Measurements from ENCODE around the gene SNAP23.

Gene SNAP23

GRCh38 chr15:42465520-42466259 lies 29.7 kb upstream of the SNAP23 start:
- no peaks in the 10 kb centered on the region for H3K4me1 ChIP-seq (ENCODE audit: control insufficient read depth, low read depth, low read length)
- H3K56ac ChIP-seq (ENCODE audit: low read length), result no peak overlapping the region
- H4K8ac ChIP-seq (ENCODE audit: low read depth, low read length), result no peak overlapping the region
- H2BK5ac ChIP-seq (ENCODE audit: low read length), result no peak overlapping the region
- H3K27ac ChIP-seq (ENCODE audit: low read depth, low read length), result no peak overlapping the region
- H3K79me2 ChIP-seq (ENCODE audit: control insufficient read depth, insufficient read depth, low read length), result no peaks in the 10 kb centered on the region
- H3K18ac ChIP-seq (ENCODE audit: low read length), result no peak overlapping the region
- no peak overlapping the region for H3K4ac ChIP-seq (ENCODE audit: low read depth, low read length)
- no peak overlapping the region for H4K5ac ChIP-seq (ENCODE audit: low read length)
- H3K4me3 ChIP-seq (ENCODE audit: low read length), result no peak overlapping the region
- no peak overlapping the region for H2BK120ac ChIP-seq (ENCODE audit: low read depth, low read length)
- H2BK15ac ChIP-seq (replicated peaks; ENCODE audit: low read depth), result no peak overlapping the region
- no peaks in the 10 kb centered on the region for H3K79me1 ChIP-seq (ENCODE audit: low read length)
- H3K27me3 ChIP-seq (ENCODE audit: insufficient read depth, low read length, poor library complexity), result no peaks in the 10 kb centered on the region
- DNase-seq, result no peak
- H2AK5ac ChIP-seq (ENCODE audit: low read length), result no peak overlapping the region
- no peak overlapping the region for H3K4me2 ChIP-seq (ENCODE audit: low read length)
- no peaks in the 10 kb centered on the region for H3K36me3 ChIP-seq (ENCODE audit: control insufficient read depth, insufficient read depth, low read length)
- H3K9ac ChIP-seq (ENCODE audit: low read length), result no peak overlapping the region
- no CpG with 5 or more reads among the region's 8 CpGs for WGBS (ENCODE audit: extremely low coverage, insufficient coverage, low lambda C conversion rate)
- H3K23ac ChIP-seq (ENCODE audit: low read length), result no peak overlapping the region

DNA sequence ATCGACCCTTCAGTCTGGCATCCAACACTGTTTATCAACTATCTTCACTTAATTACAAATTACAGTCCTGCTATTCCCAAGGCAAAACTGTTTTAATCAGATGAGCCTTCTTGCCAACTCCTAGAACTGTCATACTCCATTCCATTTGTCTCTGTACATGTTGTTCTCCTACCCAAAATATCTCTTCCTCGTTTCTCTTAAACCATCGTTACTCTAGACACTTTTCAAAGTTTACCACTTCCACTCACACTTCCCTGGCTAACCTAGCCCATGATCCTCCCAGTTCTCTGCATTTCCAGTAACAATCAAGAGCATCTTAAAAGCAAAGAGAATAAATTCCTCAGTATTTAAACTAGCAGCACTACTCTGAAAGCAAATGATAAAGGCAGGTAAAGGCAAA lies 24.4 kb upstream of the SNAP23 start:
- Histone ChIP-seq H3K27ac (ENCODE audit: low read depth, low read length) (no peak overlapping the region), H3K4ac (ENCODE audit: low read depth, low read length) (no peak overlapping the region), H3K79me1 (ENCODE audit: low read length) (peaks cover 2% of the 10 kb centered on the region), H3K79me2 (ENCODE audit: control insufficient read depth, insufficient read depth, low read length) (no peaks in the 10 kb centered on the region), H2AK5ac (ENCODE audit: low read length) (no peak overlapping the region), H3K23ac (ENCODE audit: low read length) (no peak overlapping the region), H3K27me3 (ENCODE audit: insufficient read depth, low read length, poor library complexity) (no peaks in the 10 kb centered on the region), H2BK120ac (ENCODE audit: low read depth, low read length) (no peak overlapping the region), H3K18ac (ENCODE audit: low read length) (no peak overlapping the region), H4K5ac (ENCODE audit: low read length) (no peak overlapping the region), H3K56ac (ENCODE audit: low read length) (no peak overlapping the region), H4K8ac (ENCODE audit: low read depth, low read length) (no peak overlapping the region), H2BK5ac (ENCODE audit: low read length) (no peak overlapping the region), H3K4me3 (ENCODE audit: low read length) (no peak overlapping the region), H2BK15ac (replicated peaks; ENCODE audit: low read depth) (no peak overlapping the region), H3K9ac (ENCODE audit: low read length) (no peak overlapping the region), H3K4me2 (ENCODE audit: low read length) (no peak overlapping the region), H3K4me1 (ENCODE audit: control insufficient read depth, low read depth, low read length) (no peaks in the 10 kb centered on the region), H3K36me3 (ENCODE audit: control insufficient read depth, insufficient read depth, low read length) (no peaks in the 10 kb centered on the region)
- 97% methylated on average over 2 of the region's 3 CpGs for WGBS (ENCODE audit: extremely low coverage, insufficient coverage, low lambda C conversion rate)
- no peak for DNase-seq

DNA sequence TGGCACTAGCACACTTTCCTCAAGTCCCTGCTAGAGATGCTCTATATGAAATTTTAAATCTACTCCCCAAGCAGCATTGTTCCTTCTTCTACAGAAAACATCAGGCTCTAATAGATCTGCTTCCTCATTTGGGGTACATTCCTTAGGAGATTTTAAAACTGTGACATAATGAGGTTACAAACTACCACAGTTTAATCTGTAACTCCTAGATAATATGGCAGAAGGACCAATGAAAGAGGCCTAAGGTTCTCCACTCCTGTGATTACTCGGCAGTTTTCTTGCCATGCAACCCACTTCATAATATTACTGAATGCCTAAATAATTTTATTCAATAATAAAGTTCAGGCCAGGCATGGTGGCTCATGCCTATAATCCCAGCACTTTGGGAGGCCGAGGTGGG lies 20.6 kb upstream of the SNAP23 start:
- DNase-seq, result no peak
- Histone ChIP-seq H3K79me2 (ENCODE audit: control insufficient read depth, insufficient read depth, low read length) (no peaks in the 10 kb centered on the region), H3K27me3 (ENCODE audit: insufficient read depth, low read length, poor library complexity) (no peaks in the 10 kb centered on the region), H3K4me3 (ENCODE audit: low read length) (no peak overlapping the region), H3K27ac (ENCODE audit: low read depth, low read length) (no peak overlapping the region), H4K5ac (ENCODE audit: low read length) (no peak overlapping the region), H3K4me2 (ENCODE audit: low read length) (no peak overlapping the region), H3K23ac (ENCODE audit: low read length) (no peak overlapping the region), H2BK5ac (ENCODE audit: low read length) (no peak overlapping the region), H4K8ac (ENCODE audit: low read depth, low read length) (no peak overlapping the region), H2BK15ac (replicated peaks; ENCODE audit: low read depth) (no peak overlapping the region), H3K9ac (ENCODE audit: low read length) (no peak overlapping the region), H3K18ac (ENCODE audit: low read length) (no peak overlapping the region), H3K4ac (ENCODE audit: low read depth, low read length) (no peak overlapping the region), H2BK120ac (ENCODE audit: low read depth, low read length) (no peak overlapping the region), H3K56ac (ENCODE audit: low read length) (no peak overlapping the region), H2AK5ac (ENCODE audit: low read length) (no peak overlapping the region), H3K79me1 (ENCODE audit: low read length) (peaks cover 2% of the 10 kb centered on the region), H3K36me3 (ENCODE audit: control insufficient read depth, insufficient read depth, low read length) (no peaks in the 10 kb centered on the region), H3K4me1 (ENCODE audit: control insufficient read depth, low read depth, low read length) (no peaks in the 10 kb centered on the region)
- WGBS (ENCODE audit: extremely low coverage, insufficient coverage, low lambda C conversion rate), result no CpG with 5 or more reads among the region's 2 CpGs

GRCh38 chr15:42482701-42483100 lies 12.7 kb upstream of the SNAP23 start:
- no peak overlapping the region for H3K9ac ChIP-seq (ENCODE audit: low read length)
- no peak for DNase-seq
- no peaks in the 10 kb centered on the region for H3K79me2 ChIP-seq (ENCODE audit: control insufficient read depth, insufficient read depth, low read length)
- H2AK5ac ChIP-seq (ENCODE audit: low read length), result no peak overlapping the region
- no peak overlapping the region for H2BK120ac ChIP-seq (ENCODE audit: low read depth, low read length)
- no peak overlapping the region for H3K18ac ChIP-seq (ENCODE audit: low read length)
- H3K23ac ChIP-seq (ENCODE audit: low read length), result no peak overlapping the region
- no peak overlapping the region for H2BK15ac ChIP-seq (replicated peaks; ENCODE audit: low read depth)
- H4K5ac ChIP-seq (ENCODE audit: low read length), result no peak overlapping the region
- H3K27me3 ChIP-seq (ENCODE audit: insufficient read depth, low read length, poor library complexity), result no peaks in the 10 kb centered on the region
- no peak overlapping the region for H3K4me2 ChIP-seq (ENCODE audit: low read length)
- no peak overlapping the region for H3K4me3 ChIP-seq (ENCODE audit: low read length)
- H2BK5ac ChIP-seq (ENCODE audit: low read length), result no peak overlapping the region
- H3K4me1 ChIP-seq (ENCODE audit: control insufficient read depth, low read depth, low read length), result no peaks in the 10 kb centered on the region
- H3K56ac ChIP-seq (ENCODE audit: low read length), result no peak overlapping the region
- no peaks in the 10 kb centered on the region for H3K36me3 ChIP-seq (ENCODE audit: control insufficient read depth, insufficient read depth, low read length)
- H3K27ac ChIP-seq (ENCODE audit: low read depth, low read length), result no peak overlapping the region
- H4K8ac ChIP-seq (ENCODE audit: low read depth, low read length), result no peak overlapping the region
- no peak overlapping the region for H3K4ac ChIP-seq (ENCODE audit: low read depth, low read length)
- WGBS (ENCODE audit: extremely low coverage, insufficient coverage, low lambda C conversion rate), result no CpG with 5 or more reads among the region's 6 CpGs
- H3K79me1 ChIP-seq (ENCODE audit: low read length), result peaks cover 2% of the 10 kb centered on the region

- H3K27me3 ChIP-seq (ENCODE audit: insufficient read depth, low read length, poor library complexity), result no peaks in the 10 kb centered on the region
- no peak overlapping the region for H3K23ac ChIP-seq (ENCODE audit: low read length)
- H2AK5ac ChIP-seq (ENCODE audit: low read length), result no peak overlapping the region
- no peak overlapping the region for H2BK5ac ChIP-seq (ENCODE audit: low read length)
- no peak overlapping the region for H3K4me2 ChIP-seq (ENCODE audit: low read length)
- WGBS (ENCODE audit: extremely low coverage, insufficient coverage, low lambda C conversion rate), result no CpG with 5 or more reads among the region's 1 CpG
- H3K79me1 ChIP-seq (ENCODE audit: low read length), result peaks cover 5% of the 10 kb centered on the region
- no peak overlapping the region for H2BK120ac ChIP-seq (ENCODE audit: low read depth, low read length)
- H3K56ac ChIP-seq (ENCODE audit: low read length), result no peak overlapping the region
- no peak overlapping the region for H4K5ac ChIP-seq (ENCODE audit: low read length)
- H3K4me1 ChIP-seq (ENCODE audit: control insufficient read depth, low read depth, low read length), result no peaks in the 10 kb centered on the region
- no peak overlapping the region for H3K4me3 ChIP-seq (ENCODE audit: low read length)
- no peak overlapping the region for H3K18ac ChIP-seq (ENCODE audit: low read length)
- no peak for DNase-seq
- no peak overlapping the region for H3K4ac ChIP-seq (ENCODE audit: low read depth, low read length)
- H4K8ac ChIP-seq (ENCODE audit: low read depth, low read length), result no peak overlapping the region
- H3K79me2 ChIP-seq (ENCODE audit: control insufficient read depth, insufficient read depth, low read length), result peaks cover 3% of the 10 kb centered on the region
- H3K27ac ChIP-seq (ENCODE audit: low read depth, low read length), result no peak overlapping the region
- H3K9ac ChIP-seq (ENCODE audit: low read length), result no peak overlapping the region
- H3K36me3 ChIP-seq (ENCODE audit: control insufficient read depth, insufficient read depth, low read length), result no peaks in the 10 kb centered on the region
- no peak overlapping the region for H2BK15ac ChIP-seq (replicated peaks; ENCODE audit: low read depth)
These were observed 11.8 kb upstream of the SNAP23 start for GRCh38 chr15:42483677-42484076.

DNA sequence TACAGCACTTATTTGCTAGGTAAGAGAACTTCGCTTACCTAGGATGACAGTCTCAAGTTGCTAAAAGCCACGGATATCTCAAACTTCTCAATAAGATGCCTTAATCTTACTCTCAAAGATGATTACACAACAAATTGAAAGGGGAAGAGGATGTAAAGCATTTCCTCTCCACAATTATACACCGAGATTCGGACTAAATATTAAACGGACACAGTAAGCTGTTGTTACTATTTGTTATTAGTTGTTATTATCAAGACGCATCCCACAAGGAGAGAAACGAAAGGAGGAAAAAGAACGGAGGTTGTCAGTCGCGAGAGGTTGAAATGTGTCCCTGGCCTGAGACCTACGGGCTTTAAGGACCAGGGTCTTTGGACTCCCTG lies 5.2 kb upstream of the SNAP23 start:
- no peak for DNase-seq

More for the DNA sequence above, 5.2 kb upstream of the SNAP23 start:
- Histone ChIP-seq H3K27me3 (ENCODE audit: insufficient read depth, low read length, poor library complexity) (no peaks in the 10 kb centered on the region), H2BK120ac (ENCODE audit: low read depth, low read length) (no peak overlapping the region), H2BK5ac (ENCODE audit: low read length) (no peak overlapping the region), H3K18ac (ENCODE audit: low read length) (peak overlapping the region; percentile 42), H3K4me3 (ENCODE audit: low read length) (peak overlapping the region; percentile 84), H4K5ac (ENCODE audit: low read length) (no peak overlapping the region), H3K4me2 (ENCODE audit: low read length) (peak overlapping the region; percentile 74), H2AK5ac (ENCODE audit: low read length) (no peak overlapping the region), H4K8ac (ENCODE audit: low read depth, low read length) (no peak overlapping the region), H3K9ac (ENCODE audit: low read length) (peak overlapping the region; percentile 97), H3K56ac (ENCODE audit: low read length) (peak overlapping the region; percentile 100), H3K23ac (ENCODE audit: low read length) (peak overlapping the region; percentile 89), H3K4me1 (ENCODE audit: control insufficient read depth, low read depth, low read length) (peaks cover 2% of the 10 kb centered on the region), H3K79me2 (ENCODE audit: control insufficient read depth, insufficient read depth, low read length) (peaks cover 3% of the 10 kb centered on the region), H3K36me3 (ENCODE audit: control insufficient read depth, insufficient read depth, low read length) (no peaks in the 10 kb centered on the region), H3K27ac (ENCODE audit: low read depth, low read length) (peak overlapping the region; percentile 74), H3K79me1 (ENCODE audit: low read length) (peaks cover 5% of the 10 kb centered on the region), H3K4ac (ENCODE audit: low read depth, low read length) (peak overlapping the region; percentile 20), H2BK15ac (replicated peaks; ENCODE audit: low read depth) (no peak overlapping the region)
- WGBS (ENCODE audit: extremely low coverage, insufficient coverage, low lambda C conversion rate), result no CpG with 5 or more reads among the region's 11 CpGs

Data from mesendoderm (in vitro differentiated cells).